Thoracic aorta endothelial cell (primary cell): ENCODE results near the gene YIPF6. TPM values are rescaled to one million over a fixed set of nuclear protein-coding genes. Genes with fewer than 3 reads are reported as not detected.

Experiments used
- small RNA-seq: library from RNA; depleted of rRNA; stranded (forward); fragments of <200 nt; gene quantifications from one replicate; pipeline ENCODE3, GENCODE V24; 2012
- total RNA-seq: library from RNA; depleted of rRNA; stranded (reverse); fragments of >200 nt; gene quantifications from 2 replicates; pipeline ENCODE4 v1.2.3, GENCODE V29; 2012

Gene YIPF6, protein sequence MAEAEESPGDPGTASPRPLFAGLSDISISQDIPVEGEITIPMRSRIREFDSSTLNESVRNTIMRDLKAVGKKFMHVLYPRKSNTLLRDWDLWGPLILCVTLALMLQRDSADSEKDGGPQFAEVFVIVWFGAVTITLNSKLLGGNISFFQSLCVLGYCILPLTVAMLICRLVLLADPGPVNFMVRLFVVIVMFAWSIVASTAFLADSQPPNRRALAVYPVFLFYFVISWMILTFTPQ
- 37.0 and 38.5 TPM in 2 replicates for total RNA-seq

DNA sequence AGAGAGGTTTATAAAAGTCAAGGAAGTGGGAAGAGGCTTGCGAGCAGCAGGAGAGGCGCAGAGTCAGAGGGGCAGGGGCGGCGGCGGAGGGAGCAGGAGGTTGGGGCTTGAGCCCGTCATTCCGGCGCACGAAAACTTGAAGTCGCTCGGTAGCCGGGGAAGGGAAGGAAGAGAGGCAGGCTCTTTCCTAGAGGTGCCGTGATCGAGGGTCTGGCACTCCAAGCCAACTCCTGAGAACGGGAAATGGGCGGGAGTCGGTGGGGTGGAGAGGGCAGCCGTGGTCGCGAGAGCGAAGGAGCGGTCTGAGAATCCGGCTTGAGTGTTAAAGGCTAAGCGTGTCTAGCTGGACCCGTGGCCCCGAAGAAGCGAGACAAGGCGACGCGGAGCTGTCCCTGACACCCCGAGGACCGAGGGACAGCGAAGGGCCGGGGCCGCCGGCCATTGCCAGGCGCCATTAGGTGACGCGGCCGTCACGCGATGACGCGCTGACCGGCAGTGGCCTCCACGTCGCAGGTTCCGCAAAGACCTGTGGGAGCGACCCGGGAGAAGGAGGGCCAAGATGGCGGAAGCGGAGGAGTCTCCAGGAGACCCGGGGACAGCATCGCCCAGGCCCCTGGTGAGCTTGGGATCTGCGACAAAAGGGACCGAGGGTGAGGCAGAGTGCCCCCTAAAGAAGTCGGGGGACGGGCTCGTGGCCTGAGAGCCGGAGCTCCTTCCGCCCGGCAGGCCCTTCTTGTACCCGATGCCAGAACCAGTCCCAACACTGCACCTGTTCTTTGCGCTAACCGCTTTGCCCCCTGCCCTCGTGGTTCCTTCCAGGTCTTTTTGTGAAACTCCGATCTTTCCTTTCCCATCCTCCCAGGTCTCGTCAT is at the start of gene YIPF6:
YIPF6 (plus strand) TSS at position 544 of the 872 bp plus-strand sequence; CDS start at position 560, 16 bp downstream.

Small RNA genes lying within 50 kb of the gene (small RNA-seq; reads per million reads assigned to genes)
- gene RNU6-245P, result not detected

Other genes with a start within 250 kb of the YIPF6 start
- 7.4 and 7.6 TPM in 2 replicates for gene OPHN1, start 65.6 kb upstream of the YIPF6 start, total RNA-seq
- 6.9 and 20.2 TPM in 2 replicates for gene STARD8, start 148.6 kb downstream of the YIPF6 start, total RNA-seq